ENCODE data around the gene GALNTL6. TPM values are rescaled to one million over a fixed set of nuclear protein-coding genes. Genes with fewer than 3 reads are reported as not detected.

The GALNTL6 gene
- total and polyA plus RNA-seq, 7 experiments from 2014 or later, result not detected

- H3K36me3 Mint-ChIP-seq, result peaks cover 0 to 6% (median 4%) of the 10 kb centered on the region in 5 donors
- ATAC-seq (no peak), DNase-seq (no peak)
- Histone ChIP-seq H3K27me3 (ENCODE audit: control insufficient read depth in 2 of 2, insufficient read depth in 2 of 2, low read length in 2 of 2) (no peaks in the 10 kb centered on the region), H3K4me1 (ENCODE audit: control insufficient read depth in 2 of 2, insufficient read depth in 2 of 2, low read length in 2 of 2) (no peaks in the 10 kb centered on the region), H3K36me3 (ENCODE audit: control insufficient read depth in 2 of 3, insufficient read depth in 3 of 3, low read length in 3 of 3) (no peaks in the 10 kb centered on the region), H3K9me3 (ENCODE audit: control insufficient read depth in 2 of 3, low read length in 3 of 3) (peaks cover 0 to 11% (median 0%) of the 10 kb centered on the region in 3 experiments), H3K27ac (ENCODE audit: low read depth, low read length) (no peak overlapping the region), H3K4me3 (ENCODE audit: low read length) (no peak overlapping the region)
- POLR2A ChIA-PET, result no interaction called here
- H3K4me3 Mint-ChIP-seq, result no peak overlapping the region
- intact Hi-C loops (cut with micrococcal nuclease), result no loop called here
- no peaks in the 10 kb centered on the region for H3K4me1 Mint-ChIP-seq
- CTCF ChIA-PET, result no interaction called here
- peaks cover 0 to 27% (median 9%) of the 10 kb centered on the region in 11 donors for H3K9me3 Mint-ChIP-seq
- no peak overlapping the region for H3K27ac Mint-ChIP-seq
- peaks cover 0 to 16% (median 5%) of the 10 kb centered on the region in 5 donors for H3K27me3 Mint-ChIP-seq
Observed at GRCh38 chr4:172985552-172985951, 1172.3 kb downstream of the GALNTL6 start.

GRCh38 chr4:172986114-172986513 lies 1172.9 kb downstream of the GALNTL6 start:
- peaks cover 0 to 11% (median 0%) of the 10 kb centered on the region in 3 experiments for H3K9me3 ChIP-seq (ENCODE audit: control insufficient read depth in 2 of 3, low read length in 3 of 3)
- Mint-ChIP-seq H3K27ac (no peak overlapping the region), H3K9me3 (peaks cover 0 to 27% (median 9%) of the 10 kb centered on the region in 11 donors), H3K27me3 (peaks cover 0 to 16% (median 5%) of the 10 kb centered on the region in 5 donors), H3K36me3 (peaks cover 0 to 6% (median 4%) of the 10 kb centered on the region in 5 donors), H3K4me1 (no peaks in the 10 kb centered on the region), H3K4me3 (no peak overlapping the region)
- no peak overlapping the region for H3K27ac ChIP-seq (ENCODE audit: low read depth, low read length)
- H3K4me3 ChIP-seq (ENCODE audit: low read length), result no peak overlapping the region
- DNase-seq (no peak), ATAC-seq (no peak)
- no peaks in the 10 kb centered on the region for H3K27me3 ChIP-seq (ENCODE audit: control insufficient read depth in 2 of 2, insufficient read depth in 2 of 2, low read length in 2 of 2)
- POLR2A ChIA-PET, result no interaction called here
- no peaks in the 10 kb centered on the region for H3K36me3 ChIP-seq (ENCODE audit: control insufficient read depth in 2 of 3, insufficient read depth in 3 of 3, low read length in 3 of 3)
- intact Hi-C loops (cut with micrococcal nuclease), result no loop called here
- no peaks in the 10 kb centered on the region for H3K4me1 ChIP-seq (ENCODE audit: control insufficient read depth in 2 of 2, insufficient read depth in 2 of 2, low read length in 2 of 2)
- CTCF ChIA-PET, result no interaction called here

GRCh38 chr4:172989984-172990820 lies 1177.0 kb downstream of the GALNTL6 start:
- peaks cover 0 to 12% (median 2%) of the 10 kb centered on the region in 5 donors for H3K27me3 Mint-ChIP-seq
- no peaks in the 10 kb centered on the region for H3K4me1 ChIP-seq (ENCODE audit: control insufficient read depth in 2 of 2, insufficient read depth in 2 of 2, low read length in 2 of 2)
- H3K27ac Mint-ChIP-seq, result no peak overlapping the region
- H3K4me1 Mint-ChIP-seq, result no peaks in the 10 kb centered on the region
- ATAC-seq, result no peak
- CTCF ChIA-PET, result no interaction called here
- no peak for DNase-seq
- intact Hi-C loops (cut with micrococcal nuclease), result no loop called here
- peaks cover 0 to 11% (median 0%) of the 10 kb centered on the region in 3 experiments for H3K9me3 ChIP-seq (ENCODE audit: control insufficient read depth in 2 of 3, low read length in 3 of 3)
- no peak overlapping the region for H3K4me3 Mint-ChIP-seq
- no peak overlapping the region for H3K4me3 ChIP-seq (ENCODE audit: low read length)
- no peaks in the 10 kb centered on the region for H3K36me3 ChIP-seq (ENCODE audit: control insufficient read depth in 2 of 3, insufficient read depth in 3 of 3, low read length in 3 of 3)
- no peaks in the 10 kb centered on the region for H3K27me3 ChIP-seq (ENCODE audit: control insufficient read depth in 2 of 2, insufficient read depth in 2 of 2, low read length in 2 of 2)
- H3K9me3 Mint-ChIP-seq, result peaks cover 0 to 27% (median 9%) of the 10 kb centered on the region in 11 donors
- H3K27ac ChIP-seq (ENCODE audit: low read depth, low read length), result no peak overlapping the region
- POLR2A ChIA-PET, result no interaction called here
- peaks cover 0 to 6% (median 4%) of the 10 kb centered on the region in 5 donors for H3K36me3 Mint-ChIP-seq

GRCh38 chr4:172992648-172993378 lies 1179.6 kb downstream of the GALNTL6 start:
- no peak overlapping the region for H3K4me3 ChIP-seq (ENCODE audit: low read length)
- peaks cover 0 to 18% (median 7%) of the 10 kb centered on the region in 11 donors for H3K9me3 Mint-ChIP-seq
- H3K9me3 ChIP-seq (ENCODE audit: control insufficient read depth in 2 of 3, low read length in 3 of 3), result peaks cover 0 to 11% (median 0%) of the 10 kb centered on the region in 3 experiments
- H3K36me3 Mint-ChIP-seq, result peaks cover 0 to 6% (median 4%) of the 10 kb centered on the region in 5 donors
- H3K27me3 Mint-ChIP-seq, result peaks cover 0 to 13% (median 4%) of the 10 kb centered on the region in 5 donors
- no peaks in the 10 kb centered on the region for H3K36me3 ChIP-seq (ENCODE audit: control insufficient read depth in 2 of 3, insufficient read depth in 3 of 3, low read length in 3 of 3)
- intact Hi-C loops (cut with micrococcal nuclease), result no loop called here
- DNase-seq (no peak), ATAC-seq (no peak)
- no peaks in the 10 kb centered on the region for H3K27me3 ChIP-seq (ENCODE audit: control insufficient read depth in 2 of 2, insufficient read depth in 2 of 2, low read length in 2 of 2)
- no peak overlapping the region for H3K27ac Mint-ChIP-seq
- CTCF ChIA-PET, result interaction anchor here (0.6 to 1.5 kb wide), 2 partner anchors 173 to 428 kb away, joined by 3 to 4 read pairs; no protein-coding TSS in a partner anchor
- no peaks in the 10 kb centered on the region for H3K4me1 ChIP-seq (ENCODE audit: control insufficient read depth in 2 of 2, insufficient read depth in 2 of 2, low read length in 2 of 2)
- POLR2A ChIA-PET, result no interaction called here
- no peak overlapping the region for H3K4me3 Mint-ChIP-seq
- H3K4me1 Mint-ChIP-seq, result no peaks in the 10 kb centered on the region
- no peak overlapping the region for H3K27ac ChIP-seq (ENCODE audit: low read depth, low read length)

- Mint-ChIP-seq H3K27me3 (peaks cover 7 to 24% (median 9%) of the 10 kb centered on the region in 5 donors), H3K4me1 (no peaks in the 10 kb centered on the region), H3K9me3 (no peaks in the 10 kb centered on the region), H3K36me3 (no peaks in the 10 kb centered on the region), H3K27ac (no peak overlapping the region), H3K4me3 (no peak overlapping the region)
- H3K4me1 ChIP-seq (ENCODE audit: control insufficient read depth in 2 of 2, insufficient read depth in 2 of 2, low read length in 2 of 2), result no peaks in the 10 kb centered on the region
- ATAC-seq (no peak), DNase-seq (no peak)
- no peaks in the 10 kb centered on the region for H3K36me3 ChIP-seq (ENCODE audit: control insufficient read depth in 2 of 3, insufficient read depth in 3 of 3, low read length in 3 of 3)
- POLR2A ChIA-PET, result no interaction called here
- H3K4me3 ChIP-seq (ENCODE audit: low read length), result no peak overlapping the region
- intact Hi-C loops (cut with micrococcal nuclease), result no loop called here
- H3K27ac ChIP-seq (ENCODE audit: low read depth, low read length), result no peak overlapping the region
- H3K27me3 ChIP-seq (ENCODE audit: control insufficient read depth in 2 of 2, insufficient read depth in 2 of 2, low read length in 2 of 2), result no peaks in the 10 kb centered on the region
- H3K9me3 ChIP-seq (ENCODE audit: control insufficient read depth in 2 of 3, low read length in 3 of 3), result no peaks in the 10 kb centered on the region
- CTCF ChIA-PET, result no interaction called here
Observed at GRCh38 chr4:172995161-172995560, 1182.0 kb downstream of the GALNTL6 start.

- CTCF ChIA-PET, result no interaction called here
- Histone ChIP-seq H3K4me3 (ENCODE audit: low read length) (no peak overlapping the region), H3K27ac (ENCODE audit: low read depth, low read length) (no peak overlapping the region), H3K27me3 (ENCODE audit: control insufficient read depth in 2 of 2, insufficient read depth in 2 of 2, low read length in 2 of 2) (no peaks in the 10 kb centered on the region), H3K4me1 (ENCODE audit: control insufficient read depth in 2 of 2, insufficient read depth in 2 of 2, low read length in 2 of 2) (no peaks in the 10 kb centered on the region), H3K36me3 (ENCODE audit: control insufficient read depth in 2 of 3, insufficient read depth in 3 of 3, low read length in 3 of 3) (no peaks in the 10 kb centered on the region), H3K9me3 (ENCODE audit: control insufficient read depth in 2 of 3, low read length in 3 of 3) (no peaks in the 10 kb centered on the region)
- intact Hi-C loops (cut with micrococcal nuclease), result no loop called here
- Mint-ChIP-seq H3K27ac (no peak overlapping the region), H3K4me3 (no peak overlapping the region), H3K27me3 (peaks cover 7 to 24% (median 9%) of the 10 kb centered on the region in 5 donors), H3K9me3 (no peaks in the 10 kb centered on the region), H3K4me1 (no peaks in the 10 kb centered on the region), H3K36me3 (no peaks in the 10 kb centered on the region)
- no peak for DNase-seq
- no peak for ATAC-seq
- POLR2A ChIA-PET, result no interaction called here
Observed at GRCh38 chr4:172995704-172996103, 1182.5 kb downstream of the GALNTL6 start.

Data from naive thymus-derived CD4-positive, alpha-beta T cell (primary cell).